Activated CD4-positive, CD25-positive, alpha-beta regulatory T cell treated with anti-CD3 and anti-CD28 coated beads, Interleukin-2, amount 50 U/mL, for 24 hours (primary cell): ENCODE measurements around the gene SOX6.

Source experiments
- ATAC-seq, 2 donors: fragments of 150-1000 bp; cut with Tn5 transposase; one replicate each; pipeline ENCODE4 v1.10.0; 2021; ENCODE audit warnings: mild to moderate bottlenecking in 1 of 2, moderate library complexity in 1 of 2

SOX6 gene

GRCh38 chr11:16364254-16364653 lies 7.9 kb upstream of the SOX6 start:
- no peak for ATAC-seq

GRCh38 chr11:16363706-16364105 lies 7.4 kb upstream of the SOX6 start:
- ATAC-seq = no peak

GRCh38 chr11:16361108-16361865 lies 4.9 kb upstream of the SOX6 start:
- no peak for ATAC-seq

- no peak for ATAC-seq
Observed at GRCh38 chr11:16359369-16359768, 3.0 kb upstream of the SOX6 start.

GRCh38 chr11:16358726-16359125 lies 2.4 kb upstream of the SOX6 start:
- no peak for ATAC-seq

- no peak for ATAC-seq
Observed at GRCh38 chr11:16357775-16358174, 1.4 kb upstream of the SOX6 start.

GRCh38 chr11:16356761-16357393 lies 531 bp upstream of the SOX6 start:
- no peak for ATAC-seq

- ATAC-seq = no peak
Observed at GRCh38 chr11:16352707-16353106, 3.6 kb downstream of the SOX6 start.

- ATAC-seq = no peak
Observed at GRCh38 chr11:16350125-16350524, 6.2 kb downstream of the SOX6 start.

GRCh38 chr11:16347928-16348685 lies 8.2 kb downstream of the SOX6 start:
- no peak for ATAC-seq

- ATAC-seq = no peak
Observed at GRCh38 chr11:16346975-16347374, 9.4 kb downstream of the SOX6 start.

- ATAC-seq = no peak
Observed at GRCh38 chr11:16341853-16342252, 14.5 kb downstream of the SOX6 start.

GRCh38 chr11:16338393-16338792 lies 18.0 kb downstream of the SOX6 start:
- no peak for ATAC-seq

- no peak for ATAC-seq
Observed at GRCh38 chr11:16337421-16338213, 18.7 kb downstream of the SOX6 start.

- no peak for ATAC-seq
Observed at GRCh38 chr11:16336721-16337120, 19.6 kb downstream of the SOX6 start.

GRCh38 chr11:16336204-16336603 lies 20.1 kb downstream of the SOX6 start:
- no peak for ATAC-seq

GRCh38 chr11:16335236-16335962 lies 20.9 kb downstream of the SOX6 start:
- ATAC-seq = no peak

GRCh38 chr11:16326679-16327297 lies 29.6 kb downstream of the SOX6 start:
- ATAC-seq = no peak

- ATAC-seq = no peak
Observed at GRCh38 chr11:16322190-16322589, 34.2 kb downstream of the SOX6 start.

- ATAC-seq = no peak
Observed at GRCh38 chr11:16321148-16321547, 35.2 kb downstream of the SOX6 start.

- no peak for ATAC-seq
Observed at GRCh38 chr11:16318320-16318719, 38.0 kb downstream of the SOX6 start.

- ATAC-seq = no peak
Observed at GRCh38 chr11:16317712-16318111, 38.6 kb downstream of the SOX6 start.
